Activated naive CD8-positive, alpha-beta T cell treated with anti-CD3 and anti-CD28 coated beads, Interleukin-2, amount 50 U/mL, for 24 hours (primary cell): Measurements from ENCODE around the gene TATDN3.
"Not testable (repeated sequence)": the region's sequence is repeated elsewhere in the genome, so short reads cannot be mapped to it uniquely, and the experiment has no call there.

Experiments used
- ATAC-seq: fragments of 150-1000 bp; cut with Tn5 transposase; one replicate; pipeline ENCODE4 v1.10.0; 2021
- DNase-seq: peaks from one replicate; pipeline ENCODE4 v3.0.0; 2021
- H3K27ac Mint-ChIP-seq: one replicate; pipeline ENCODE4 v1.8.0; 2021; ENCODE audit warnings: mild to moderate bottlenecking, mixed read lengths
- H3K27me3 Mint-ChIP-seq: one replicate; pipeline ENCODE4 v1.8.0; 2021; ENCODE audit warnings: mixed read lengths
- H3K36me3 Mint-ChIP-seq: one replicate; pipeline ENCODE4 v1.8.0; 2021; ENCODE audit warnings: low read depth, mixed read lengths
- H3K4me1 Mint-ChIP-seq: one replicate; pipeline ENCODE4 v1.8.0; 2021; ENCODE audit warnings: mixed read lengths
- H3K4me3 Mint-ChIP-seq: one replicate; pipeline ENCODE4 v1.8.0; 2021; ENCODE audit warnings: mild to moderate bottlenecking, moderate library complexity, mixed read lengths
- H3K9me3 Mint-ChIP-seq: one replicate; pipeline ENCODE4 v1.8.0; 2021; ENCODE audit warnings: mixed read lengths

Gene TATDN3

DNA sequence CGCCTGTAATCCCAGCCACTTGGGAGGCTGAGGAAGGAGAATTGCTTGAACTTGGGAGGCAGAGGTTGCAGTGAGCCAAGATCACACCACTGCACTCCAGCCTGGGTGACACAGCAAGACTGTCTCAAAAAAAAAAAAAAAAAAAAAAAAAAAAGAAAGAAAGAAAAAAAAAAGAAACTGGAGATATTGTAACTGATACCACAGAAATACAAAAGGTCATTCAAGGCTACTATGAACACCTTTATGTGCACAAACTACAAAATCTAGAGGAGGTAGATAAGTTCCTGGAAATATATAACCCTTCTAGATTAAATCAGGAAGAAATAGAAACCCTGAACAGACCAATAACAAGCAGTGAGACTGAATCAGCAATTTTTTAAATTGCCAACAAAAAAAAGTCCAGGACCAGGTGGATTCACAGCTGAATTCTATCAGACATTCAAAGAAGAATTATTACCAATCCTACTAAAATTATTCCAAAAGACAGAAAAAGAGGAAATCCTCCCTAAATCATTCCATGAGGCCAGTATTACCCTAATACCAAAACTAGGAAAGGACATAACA is 26.9 kb upstream of the TATDN3 start:
- Mint-ChIP-seq H3K36me3 (peaks cover 56% of the 10 kb centered on the region), H3K4me1 (peaks cover 37% of the 10 kb centered on the region), H3K9me3 (peaks cover 36% of the 10 kb centered on the region), H3K27ac (peak overlapping the region; percentile 16)
- H3K4me3 Mint-ChIP-seq, ATAC-seq, DNase-seq, H3K27me3 Mint-ChIP-seq: not testable (repeated sequence)

DNA sequence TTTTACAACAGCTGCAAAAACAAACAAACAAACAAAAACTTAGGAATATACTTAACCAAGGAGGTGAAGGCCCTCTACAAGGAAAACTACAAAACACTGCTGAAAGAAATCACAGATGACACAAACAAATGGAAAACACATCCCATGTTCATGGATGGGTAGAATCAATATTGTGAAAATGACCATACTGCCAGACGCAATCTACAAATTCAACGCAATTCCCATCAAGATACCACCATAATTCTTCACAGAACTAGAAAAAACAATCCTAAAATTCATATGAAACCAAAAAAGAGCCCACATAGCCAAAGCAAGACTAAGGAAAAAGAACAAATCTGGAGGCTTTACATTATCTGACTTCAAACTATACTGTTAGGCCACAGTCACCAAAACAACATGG is 24.9 kb upstream of the TATDN3 start:
- not testable (repeated sequence) for H3K27me3 Mint-ChIP-seq, H3K4me3 Mint-ChIP-seq, DNase-seq, H3K27ac Mint-ChIP-seq, ATAC-seq
- H3K4me1 Mint-ChIP-seq, result peaks cover 52% of the 10 kb centered on the region
- H3K36me3 Mint-ChIP-seq, result peaks cover 71% of the 10 kb centered on the region
- H3K9me3 Mint-ChIP-seq, result peaks cover 50% of the 10 kb centered on the region

- peak; percentile 88 for ATAC-seq
- peaks cover 57% of the 10 kb centered on the region for H3K4me1 Mint-ChIP-seq
- H3K27me3 Mint-ChIP-seq, result no peaks in the 10 kb centered on the region
- no peak for DNase-seq
- H3K36me3 Mint-ChIP-seq, result peaks cover 84% of the 10 kb centered on the region
- H3K4me3 Mint-ChIP-seq, result peak overlapping the region; percentile 42
- H3K9me3 Mint-ChIP-seq, result peaks cover 50% of the 10 kb centered on the region
- H3K27ac Mint-ChIP-seq, result peak overlapping the region; percentile 81
These were observed 22.1 kb upstream of the TATDN3 start for GRCh38 chr1:212769459-212770167.

- Mint-ChIP-seq H3K4me3 (no peak overlapping the region), H3K27ac (no peak overlapping the region), H3K27me3 (no peaks in the 10 kb centered on the region), H3K4me1 (peaks cover 57% of the 10 kb centered on the region), H3K9me3 (peaks cover 45% of the 10 kb centered on the region), H3K36me3 (peaks cover 76% of the 10 kb centered on the region)
- DNase-seq (no peak), ATAC-seq (no peak)
These were observed 20.4 kb upstream of the TATDN3 start for GRCh38 chr1:212771341-212771740.

DNA sequence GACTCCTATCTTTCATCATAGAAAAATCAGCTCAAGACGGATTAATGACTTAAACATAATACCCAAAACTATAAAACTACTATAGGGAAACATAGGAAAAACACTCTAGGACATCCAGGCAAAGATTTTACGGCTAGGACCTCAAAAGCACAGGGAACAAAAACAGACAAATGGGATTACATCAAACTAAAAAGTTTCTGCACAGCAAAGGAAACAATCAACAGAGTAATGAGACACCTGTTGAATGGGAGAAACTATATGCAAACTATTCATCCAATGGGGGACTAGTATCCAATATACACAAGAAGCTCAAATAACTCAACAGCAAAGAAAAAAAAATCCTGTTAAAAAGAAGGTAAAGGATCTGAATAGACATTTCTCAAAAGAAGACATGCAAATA is 18.7 kb upstream of the TATDN3 start:
- DNase-seq (no peak), ATAC-seq (no peak)
- H3K4me3 Mint-ChIP-seq, result no peak overlapping the region
- peaks cover 64% of the 10 kb centered on the region for H3K36me3 Mint-ChIP-seq
- H3K27ac Mint-ChIP-seq, result no peak overlapping the region
- H3K27me3 Mint-ChIP-seq, result no peaks in the 10 kb centered on the region
- H3K9me3 Mint-ChIP-seq, result peaks cover 31% of the 10 kb centered on the region
- peaks cover 53% of the 10 kb centered on the region for H3K4me1 Mint-ChIP-seq

GRCh38 chr1:212774584-212774983 is 17.1 kb upstream of the TATDN3 start:
- H3K9me3 Mint-ChIP-seq, result peaks cover 16% of the 10 kb centered on the region
- H3K27me3 Mint-ChIP-seq, result no peaks in the 10 kb centered on the region
- H3K4me1 Mint-ChIP-seq, result peaks cover 39% of the 10 kb centered on the region
- DNase-seq, result no peak
- H3K27ac Mint-ChIP-seq, result no peak overlapping the region
- peaks cover 53% of the 10 kb centered on the region for H3K36me3 Mint-ChIP-seq
- no peak overlapping the region for H3K4me3 Mint-ChIP-seq
- peak; percentile 14 for ATAC-seq

- H3K27ac Mint-ChIP-seq, result no peak overlapping the region
- no peaks in the 10 kb centered on the region for H3K27me3 Mint-ChIP-seq
- peaks cover 9% of the 10 kb centered on the region for H3K9me3 Mint-ChIP-seq
- ATAC-seq (no peak), DNase-seq (no peak)
- no peak overlapping the region for H3K4me3 Mint-ChIP-seq
- H3K36me3 Mint-ChIP-seq, result peaks cover 47% of the 10 kb centered on the region
- H3K4me1 Mint-ChIP-seq, result peaks cover 32% of the 10 kb centered on the region
These were observed 16.5 kb upstream of the TATDN3 start for GRCh38 chr1:212775241-212775640.

DNA sequence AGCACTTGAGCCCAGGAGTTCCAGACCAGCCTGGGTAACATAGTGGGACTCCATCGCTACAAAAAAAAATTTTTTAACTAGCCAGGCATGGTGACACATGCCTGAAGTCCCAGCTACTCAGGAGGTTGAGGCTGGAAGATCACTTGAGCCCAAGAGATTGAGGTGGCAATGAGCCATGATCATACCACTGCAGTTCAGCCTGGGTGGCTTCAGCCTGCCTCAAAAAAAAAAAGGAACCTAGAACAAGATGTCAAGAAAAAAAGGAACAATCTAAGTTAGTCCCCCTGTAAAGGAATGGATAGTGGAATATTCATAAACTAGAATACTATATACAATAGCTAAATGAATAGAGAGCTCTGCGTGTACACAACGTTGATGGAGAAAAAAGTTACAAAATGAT is 14.5 kb upstream of the TATDN3 start:
- H3K9me3 Mint-ChIP-seq, result no peaks in the 10 kb centered on the region
- no peaks in the 10 kb centered on the region for H3K27me3 Mint-ChIP-seq
- DNase-seq, result no peak
- peaks cover 33% of the 10 kb centered on the region for H3K36me3 Mint-ChIP-seq
- no peak overlapping the region for H3K4me3 Mint-ChIP-seq
- ATAC-seq, result no peak
- no peak overlapping the region for H3K27ac Mint-ChIP-seq
- peaks cover 22% of the 10 kb centered on the region for H3K4me1 Mint-ChIP-seq

GRCh38 chr1:212779086-212779485 is 12.6 kb upstream of the TATDN3 start:
- H3K36me3 Mint-ChIP-seq, result peaks cover 31% of the 10 kb centered on the region
- not testable (repeated sequence) for H3K9me3 Mint-ChIP-seq, H3K27me3 Mint-ChIP-seq, H3K27ac Mint-ChIP-seq, DNase-seq, ATAC-seq, H3K4me3 Mint-ChIP-seq
- peaks cover 21% of the 10 kb centered on the region for H3K4me1 Mint-ChIP-seq

- peaks cover 12% of the 10 kb centered on the region for H3K4me1 Mint-ChIP-seq
- no peak for ATAC-seq
- no peak for DNase-seq
- no peak overlapping the region for H3K27ac Mint-ChIP-seq
- H3K4me3 Mint-ChIP-seq, result no peak overlapping the region
- peaks cover 23% of the 10 kb centered on the region for H3K36me3 Mint-ChIP-seq
- no peaks in the 10 kb centered on the region for H3K9me3 Mint-ChIP-seq
- H3K27me3 Mint-ChIP-seq, result no peaks in the 10 kb centered on the region
These were observed 10.9 kb upstream of the TATDN3 start for GRCh38 chr1:212780759-212781158.

GRCh38 chr1:212781225-212781624 is 10.5 kb upstream of the TATDN3 start:
- no peaks in the 10 kb centered on the region for H3K27me3 Mint-ChIP-seq
- H3K27ac Mint-ChIP-seq, result no peak overlapping the region
- H3K4me1 Mint-ChIP-seq, result peaks cover 12% of the 10 kb centered on the region
- no peak overlapping the region for H3K4me3 Mint-ChIP-seq
- H3K9me3 Mint-ChIP-seq, result no peaks in the 10 kb centered on the region
- DNase-seq (no peak), ATAC-seq (no peak)
- H3K36me3 Mint-ChIP-seq, result peaks cover 26% of the 10 kb centered on the region

GRCh38 chr1:212782422-212783154 is 9.1 kb upstream of the TATDN3 start:
- H3K27ac Mint-ChIP-seq, result no peak overlapping the region

GRCh38 chr1:212783976-212784375 is 7.7 kb upstream of the TATDN3 start:
- Mint-ChIP-seq H3K36me3 (peaks cover 27% of the 10 kb centered on the region), H3K4me3 (no peak overlapping the region), H3K27ac (no peak overlapping the region), H3K4me1 (peaks cover 12% of the 10 kb centered on the region), H3K9me3 (no peaks in the 10 kb centered on the region), H3K27me3 (no peaks in the 10 kb centered on the region)
- DNase-seq (no peak), ATAC-seq (no peak)

More at GRCh38 chr1:212782422-212783154, 9.1 kb upstream of the TATDN3 start:
- DNase-seq, result no peak
- no peaks in the 10 kb centered on the region for H3K9me3 Mint-ChIP-seq
- no peaks in the 10 kb centered on the region for H3K27me3 Mint-ChIP-seq
- no peak for ATAC-seq
- H3K36me3 Mint-ChIP-seq, result peaks cover 31% of the 10 kb centered on the region
- peaks cover 12% of the 10 kb centered on the region for H3K4me1 Mint-ChIP-seq
- H3K4me3 Mint-ChIP-seq, result no peak overlapping the region

GRCh38 chr1:212785871-212786270 is 5.8 kb upstream of the TATDN3 start:
- Mint-ChIP-seq H3K9me3 (no peaks in the 10 kb centered on the region), H3K27me3 (no peaks in the 10 kb centered on the region), H3K27ac (no peak overlapping the region), H3K36me3 (peaks cover 27% of the 10 kb centered on the region), H3K4me3 (no peak overlapping the region), H3K4me1 (peaks cover 21% of the 10 kb centered on the region)
- ATAC-seq (no peak), DNase-seq (no peak)

GRCh38 chr1:212791261-212791675 is 426 bp upstream of the TATDN3 start:
- Mint-ChIP-seq H3K27me3 (no peaks in the 10 kb centered on the region), H3K27ac (peak overlapping the region; percentile 94), H3K36me3 (peaks cover 17% of the 10 kb centered on the region), H3K9me3 (no peaks in the 10 kb centered on the region), H3K4me1 (peaks cover 36% of the 10 kb centered on the region), H3K4me3 (peak overlapping the region; percentile 97)
- ATAC-seq (peak; percentile 77), DNase-seq (no peak)
